HCT116 (cell line): Measurements from ENCODE around the gene FBXO48.

Source experiments
- CTCF ChIP-seq, 3 experiments: fragments of 200-600 bp in 1 of 3; sonication (generic) in 1 of 3; IDR thresholded peaks in 2 of 3; conservative IDR thresholded peaks in 1 of 3; 2 replicates each; pipeline ENCODE4 v1.5.1; 2012 to 2017; ENCODE audit warnings: low read depth in 2 of 3, low read length in 2 of 3, antibody characterized with exemption in 1 of 3, borderline replicate concordance in 1 of 3, control low read depth in 1 of 3, mild to moderate bottlenecking in 1 of 3, mixed read lengths in 1 of 3, mixed run types in 1 of 3, moderate library complexity in 1 of 3; ENCODE audit not compliant: insufficient read depth in 1 of 3
- EZH2 ChIP-seq: fragments of 200-600 bp; sonication (generic); IDR thresholded peaks from 2 replicates; pipeline ENCODE4 v1.6.1; 2017; ENCODE audit warnings: antibody characterized with exemption, mixed run types
- POLR2A ChIP-seq: IDR thresholded peaks from 2 replicates; pipeline ENCODE4 v1.7.0; 2011; ENCODE audit warnings: borderline replicate concordance; ENCODE audit not compliant: insufficient read depth, insufficient read length; ENCODE audit errors: extremely low read depth
- POLR2AphosphoS5 ChIP-seq: IDR thresholded peaks from 2 replicates; pipeline ENCODE4 v1.6.1; 2011; ENCODE audit warnings: mild to moderate bottlenecking, low read depth, low read length, moderate library complexity
- REST ChIP-seq: IDR thresholded peaks from 2 replicates; pipeline ENCODE4 v1.6.1; 2012; ENCODE audit warnings: low read depth
- SP1 ChIP-seq: IDR thresholded peaks from 2 replicates; pipeline ENCODE4 v1.6.1; 2012; ENCODE audit warnings: low read depth
- SRF ChIP-seq: IDR thresholded peaks from 2 replicates; pipeline ENCODE4 v1.6.1; 2012; ENCODE audit warnings: low read depth
- YY1 ChIP-seq: IDR thresholded peaks from 2 replicates; pipeline ENCODE4 v1.6.1; 2011; ENCODE audit warnings: low read length, low read depth, moderate library complexity, mild to moderate bottlenecking; ENCODE audit not compliant: insufficient replicate concordance; ENCODE audit errors: extremely low read depth
- ZBTB33 ChIP-seq: IDR thresholded peaks from 2 replicates; pipeline ENCODE4 v1.6.1; 2011; ENCODE audit warnings: mild to moderate bottlenecking, low read length, moderate library complexity; ENCODE audit not compliant: insufficient replicate concordance; ENCODE audit errors: extremely low read depth

- TF ChIP-seq YY1 (no peak), ZBTB33 (no peak), EZH2 (no peak), CTCF (IDR thresholded peaks at IDR 0.05 in 2 of 3, conservative IDR thresholded peaks at IDR 0.05 in 1 of 3; ENCODE audit: borderline replicate concordance in 1 of 3, insufficient read depth in 1 of 3, low read depth in 2 of 3, low read length in 2 of 3) (no peak), POLR2A (no peak), SP1 (no peak), POLR2AphosphoS5 (no peak), SRF (no peak), REST (no peak)
Measured at GRCh38 chr2:68491582-68491981, 24.5 kb upstream of the FBXO48 start.
